ENCODE data around the gene CAV2. TPM values are rescaled to one million over a fixed set of nuclear protein-coding genes. Genes with fewer than 3 reads are reported as not detected.
"Not testable (repeated sequence)": the region's sequence is repeated elsewhere in the genome, so short reads cannot be mapped to it uniquely, and the experiment has no call there.

Gene CAV2
- total RNA-seq, 1 experiment from 2014 or later, result 25.2 TPM

DNA sequence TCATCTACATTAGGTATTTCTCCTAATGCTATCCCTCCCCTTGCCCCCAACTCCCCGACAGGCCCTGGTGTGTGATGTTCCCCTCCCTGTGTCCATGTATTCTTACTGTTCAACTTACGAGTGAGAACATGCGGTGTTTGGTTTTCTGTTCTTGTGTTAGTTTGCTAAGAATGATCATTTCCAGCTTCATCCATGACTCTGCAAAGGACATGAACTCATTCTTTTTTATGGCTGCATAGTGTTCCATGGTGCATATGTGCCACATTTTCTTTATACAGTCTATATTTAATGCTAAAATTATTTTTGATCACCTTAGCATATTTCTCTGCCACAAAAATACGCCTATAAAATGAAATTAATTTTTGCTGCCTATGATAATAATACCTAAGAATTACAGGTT lies 15.1 kb upstream of the CAV2 start:
- not testable (repeated sequence) for H3K9me3 ChIP-seq (replicated peaks); H3K4me1 ChIP-seq; H3K27ac ChIP-seq; DNase-seq; H3K36me3 ChIP-seq; H3K27me3 ChIP-seq; H3K4me3 ChIP-seq

DNA sequence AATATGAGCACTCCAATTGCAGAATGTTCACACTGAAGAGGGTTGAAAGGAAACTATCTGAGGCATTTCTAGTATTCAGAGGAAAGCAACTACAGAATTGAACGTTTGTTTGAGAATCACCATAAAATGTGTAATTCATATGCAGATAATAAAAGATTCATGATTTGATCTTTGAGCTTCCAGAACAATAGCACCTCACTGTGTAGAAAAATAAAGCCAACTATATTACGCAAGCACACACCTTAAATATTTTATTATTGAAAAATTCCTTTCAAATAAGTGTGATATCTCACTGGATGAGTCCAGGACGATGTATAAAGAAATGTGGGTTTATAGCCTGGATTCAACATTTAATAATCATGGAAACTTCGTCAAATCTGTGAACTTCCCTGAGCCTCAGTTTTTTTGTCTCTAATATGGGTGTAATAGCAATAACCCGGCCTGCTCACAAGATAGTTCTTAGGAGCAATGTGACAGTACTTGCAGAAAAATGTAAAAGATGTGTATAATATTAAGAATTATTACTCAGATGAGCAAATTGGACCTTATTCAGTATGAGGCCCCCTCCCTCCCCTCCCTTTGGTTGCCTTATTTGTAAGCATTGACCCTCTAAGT lies 11.5 kb upstream of the CAV2 start:
- Histone ChIP-seq H3K4me3 (no peak overlapping the region), H3K36me3 (no peaks in the 10 kb centered on the region), H3K27ac (no peak overlapping the region), H3K27me3 (no peaks in the 10 kb centered on the region), H3K4me1 (peaks cover 8% of the 10 kb centered on the region), H3K9me3 (replicated peaks) (no peaks in the 10 kb centered on the region)
- no peak for DNase-seq

DNA sequence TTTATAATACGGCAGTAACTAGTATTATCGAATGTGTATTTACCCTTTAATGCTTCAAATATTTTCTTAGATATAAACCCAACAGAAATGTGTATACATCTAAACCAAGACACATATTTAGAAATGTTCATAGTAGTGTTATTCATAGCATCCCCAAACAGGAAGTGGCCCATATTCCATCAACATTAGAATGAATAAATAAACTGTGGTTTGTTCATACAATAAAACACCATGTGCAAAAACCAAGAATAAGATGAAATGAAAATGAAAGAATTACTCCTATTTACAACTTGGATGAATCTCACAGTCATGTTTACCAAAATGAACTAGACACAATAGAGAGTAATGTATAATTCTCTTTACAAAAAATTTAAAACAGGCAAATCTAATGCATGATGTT lies 9.2 kb upstream of the CAV2 start:
- no peak overlapping the region for H3K4me3 ChIP-seq
- no peaks in the 10 kb centered on the region for H3K9me3 ChIP-seq (replicated peaks)
- peaks cover 8% of the 10 kb centered on the region for H3K4me1 ChIP-seq
- H3K27me3 ChIP-seq, result no peaks in the 10 kb centered on the region
- H3K27ac ChIP-seq, result no peak overlapping the region
- H3K36me3 ChIP-seq, result no peaks in the 10 kb centered on the region
- no peak for DNase-seq

DNA sequence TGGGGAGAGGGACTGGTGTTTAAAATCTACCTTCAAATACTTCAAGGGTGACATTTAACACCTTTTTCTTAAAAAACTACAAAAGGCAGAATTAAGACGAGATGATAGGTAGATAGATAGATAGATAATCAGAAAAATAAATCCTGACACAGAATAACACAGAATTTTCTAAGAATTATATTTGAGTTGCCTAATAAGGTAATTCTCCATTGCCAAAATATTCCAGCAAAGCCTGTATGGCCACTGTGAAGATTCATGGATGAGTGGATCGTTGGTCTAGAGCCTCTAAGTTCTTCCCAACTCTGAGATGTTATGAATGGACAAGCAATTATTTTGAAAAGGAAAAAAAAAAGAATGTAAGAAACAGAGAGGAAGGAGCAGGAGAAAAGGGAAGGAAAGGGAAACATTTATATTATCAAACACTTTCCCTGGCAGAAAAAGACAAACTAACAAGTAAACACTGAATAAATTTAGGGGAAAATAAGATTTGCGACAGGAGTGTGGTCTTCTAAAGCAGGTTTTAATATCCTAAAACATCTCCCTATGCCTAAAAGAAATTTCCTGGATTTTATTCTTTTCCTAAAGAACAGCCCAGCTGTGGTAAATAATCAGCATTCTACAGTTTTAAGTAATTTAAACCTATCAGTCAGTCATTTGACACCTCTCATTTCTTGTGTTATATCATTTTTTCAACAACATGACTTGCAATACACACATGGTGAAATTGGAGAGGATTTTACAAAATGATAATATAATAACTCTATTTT lies 7.5 kb upstream of the CAV2 start:
- H3K27ac ChIP-seq, result no peak overlapping the region
- peaks cover 8% of the 10 kb centered on the region for H3K4me1 ChIP-seq

DNA sequence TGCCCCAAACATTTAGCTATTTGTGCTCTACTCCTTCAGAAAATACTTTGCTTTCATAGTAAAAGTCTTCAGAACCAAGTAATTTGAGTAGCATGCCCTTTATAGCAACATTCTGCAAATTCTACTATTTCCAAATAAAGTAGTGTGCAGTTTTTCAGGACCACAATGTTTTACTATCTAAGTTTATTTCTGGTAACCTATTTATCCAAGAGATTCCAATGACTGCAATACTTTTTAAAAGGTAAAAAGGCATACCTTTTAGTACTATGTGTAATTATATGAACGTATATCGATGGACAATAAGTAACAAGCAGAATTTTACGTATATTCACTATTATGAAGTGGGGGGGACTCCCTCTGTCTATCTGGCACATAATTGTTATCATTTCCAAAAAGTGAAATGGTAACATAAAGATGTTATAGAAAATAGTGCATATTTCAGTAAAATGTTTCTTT lies 6.9 kb upstream of the CAV2 start:
- Histone ChIP-seq H3K4me1 (peaks cover 8% of the 10 kb centered on the region), H3K9me3 (replicated peaks) (no peaks in the 10 kb centered on the region), H3K4me3 (no peak overlapping the region), H3K27me3 (no peaks in the 10 kb centered on the region), H3K36me3 (no peaks in the 10 kb centered on the region), H3K27ac (no peak overlapping the region)
- no peak for DNase-seq

More for the DNA sequence above, 7.5 kb upstream of the CAV2 start:
- no peak for DNase-seq
- H3K4me3 ChIP-seq, result no peak overlapping the region
- H3K9me3 ChIP-seq (replicated peaks), result no peaks in the 10 kb centered on the region
- H3K36me3 ChIP-seq, result no peaks in the 10 kb centered on the region
- no peaks in the 10 kb centered on the region for H3K27me3 ChIP-seq

DNA sequence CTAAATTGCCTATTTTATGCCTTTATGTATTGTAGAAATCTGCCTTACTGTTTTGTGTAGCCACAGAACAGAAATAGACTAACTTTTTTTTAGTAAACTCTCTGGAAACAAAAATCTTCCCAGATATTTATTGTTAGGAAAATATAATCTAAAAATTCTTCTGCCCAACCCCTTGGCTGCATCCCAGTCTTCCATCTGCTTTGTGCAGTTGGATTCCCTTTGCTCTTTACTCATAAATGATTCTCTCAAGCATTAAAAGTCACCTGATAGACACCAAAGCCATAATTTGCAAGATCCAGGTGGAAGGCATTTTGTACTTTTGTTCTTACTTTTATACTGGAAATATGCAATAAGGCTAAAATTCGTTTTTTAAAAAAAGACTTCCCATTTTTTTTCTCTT lies 6.1 kb upstream of the CAV2 start:
- DNase-seq, result no peak
- H3K27ac ChIP-seq, result no peak overlapping the region
- no peaks in the 10 kb centered on the region for H3K36me3 ChIP-seq

DNA sequence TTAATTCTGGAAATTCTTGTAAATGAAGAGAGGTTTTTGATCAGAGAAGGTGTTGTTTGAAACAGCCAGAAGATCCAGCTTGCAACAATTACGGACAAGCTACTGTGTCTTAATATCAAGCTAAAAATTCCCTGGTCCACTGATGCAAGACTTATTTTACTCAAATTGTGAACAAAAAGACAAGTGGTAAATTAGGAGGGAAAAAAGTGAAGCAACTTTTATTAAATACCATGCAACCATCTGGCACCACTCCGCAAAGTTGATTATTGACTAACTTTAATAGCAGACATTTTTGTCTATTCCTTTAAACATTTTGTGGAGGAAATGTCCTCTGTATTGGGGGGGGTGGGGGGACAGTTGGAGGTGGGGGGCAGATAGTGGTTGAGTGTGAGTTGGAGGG lies 5.1 kb upstream of the CAV2 start:
- no peak overlapping the region for H3K27ac ChIP-seq
- H3K4me3 ChIP-seq, result no peak overlapping the region
- H3K36me3 ChIP-seq, result no peaks in the 10 kb centered on the region
- DNase-seq, result no peak
- peaks cover 8% of the 10 kb centered on the region for H3K4me1 ChIP-seq
- H3K9me3 ChIP-seq (replicated peaks), result no peaks in the 10 kb centered on the region
- H3K27me3 ChIP-seq, result no peaks in the 10 kb centered on the region

More for the DNA sequence above, 6.1 kb upstream of the CAV2 start:
- Histone ChIP-seq H3K4me3 (no peak overlapping the region), H3K9me3 (replicated peaks) (no peaks in the 10 kb centered on the region), H3K27me3 (no peaks in the 10 kb centered on the region), H3K4me1 (peaks cover 8% of the 10 kb centered on the region)

DNA sequence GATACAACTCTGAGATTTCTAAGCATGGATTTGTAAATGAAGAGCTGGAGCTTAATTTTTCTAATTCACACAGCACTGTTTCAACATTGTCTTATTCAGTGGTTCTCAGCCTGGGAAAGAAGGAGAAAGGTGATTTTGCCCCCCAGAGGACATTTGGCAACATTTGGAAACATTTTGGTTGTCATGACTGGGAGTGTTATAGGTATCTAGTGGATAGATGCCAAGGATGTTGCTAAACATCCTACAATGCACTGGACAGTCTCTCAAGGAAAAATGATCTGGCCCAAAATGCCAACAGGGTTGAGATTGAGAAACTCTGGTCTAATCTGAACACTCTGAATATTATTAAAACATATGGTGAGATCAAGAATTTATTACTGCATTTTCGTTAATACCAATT lies 3.8 kb upstream of the CAV2 start:
- no peaks in the 10 kb centered on the region for H3K27me3 ChIP-seq
- no peaks in the 10 kb centered on the region for H3K36me3 ChIP-seq
- DNase-seq, result no peak

DNA sequence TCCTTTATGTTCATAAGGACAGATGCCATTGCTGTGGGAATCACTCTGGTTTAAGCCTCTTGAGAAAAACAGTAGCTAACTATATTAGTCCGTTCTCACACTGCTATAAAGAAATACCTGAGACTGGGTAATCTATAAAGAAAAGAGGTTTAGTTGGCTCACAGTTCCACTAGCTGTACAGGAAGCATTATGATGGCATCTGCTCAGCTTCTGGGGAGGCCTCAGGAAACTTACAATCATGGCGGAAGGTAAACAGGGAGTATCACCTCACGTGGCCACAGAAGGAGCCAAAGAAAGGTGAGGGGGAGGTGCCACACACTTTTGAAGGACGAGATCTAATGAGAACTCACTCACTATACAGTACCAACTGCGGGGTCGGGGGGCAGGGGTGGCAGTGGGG lies 2.9 kb upstream of the CAV2 start:
- Histone ChIP-seq H3K27ac (no peak overlapping the region), H3K36me3 (no peaks in the 10 kb centered on the region), H3K27me3 (no peaks in the 10 kb centered on the region), H3K9me3 (replicated peaks) (no peaks in the 10 kb centered on the region), H3K4me1 (peaks cover 11% of the 10 kb centered on the region), H3K4me3 (no peak overlapping the region)
- no peak for DNase-seq

More for the DNA sequence above, 3.8 kb upstream of the CAV2 start:
- no peak overlapping the region for H3K4me3 ChIP-seq
- peaks cover 8% of the 10 kb centered on the region for H3K4me1 ChIP-seq
- H3K27ac ChIP-seq, result no peak overlapping the region
- H3K9me3 ChIP-seq (replicated peaks), result no peaks in the 10 kb centered on the region

DNA sequence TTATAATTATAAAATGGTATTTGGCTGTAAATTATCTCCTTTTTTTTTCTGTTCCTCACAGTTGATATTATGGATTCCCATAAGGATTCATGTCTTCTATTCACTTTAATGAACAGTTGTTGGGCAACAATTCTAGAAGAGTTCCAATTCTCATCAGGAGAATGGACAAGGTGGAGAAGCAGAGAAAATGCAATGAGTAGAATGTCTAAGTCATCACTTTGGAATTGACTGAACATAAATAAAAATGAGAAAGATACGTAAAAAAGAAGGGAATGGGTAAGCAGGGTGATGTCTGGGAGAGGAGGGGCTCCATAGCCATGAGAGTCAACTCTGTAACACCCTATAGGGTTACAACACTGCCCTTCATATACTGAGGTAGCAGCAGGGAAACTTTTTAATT lies 1.8 kb upstream of the CAV2 start:
- Histone ChIP-seq H3K27me3 (no peaks in the 10 kb centered on the region), H3K9me3 (replicated peaks) (no peaks in the 10 kb centered on the region), H3K36me3 (no peaks in the 10 kb centered on the region), H3K4me1 (peaks cover 8% of the 10 kb centered on the region), H3K27ac (no peak overlapping the region), H3K4me3 (no peak overlapping the region)
- DNase-seq, result no peak

DNA sequence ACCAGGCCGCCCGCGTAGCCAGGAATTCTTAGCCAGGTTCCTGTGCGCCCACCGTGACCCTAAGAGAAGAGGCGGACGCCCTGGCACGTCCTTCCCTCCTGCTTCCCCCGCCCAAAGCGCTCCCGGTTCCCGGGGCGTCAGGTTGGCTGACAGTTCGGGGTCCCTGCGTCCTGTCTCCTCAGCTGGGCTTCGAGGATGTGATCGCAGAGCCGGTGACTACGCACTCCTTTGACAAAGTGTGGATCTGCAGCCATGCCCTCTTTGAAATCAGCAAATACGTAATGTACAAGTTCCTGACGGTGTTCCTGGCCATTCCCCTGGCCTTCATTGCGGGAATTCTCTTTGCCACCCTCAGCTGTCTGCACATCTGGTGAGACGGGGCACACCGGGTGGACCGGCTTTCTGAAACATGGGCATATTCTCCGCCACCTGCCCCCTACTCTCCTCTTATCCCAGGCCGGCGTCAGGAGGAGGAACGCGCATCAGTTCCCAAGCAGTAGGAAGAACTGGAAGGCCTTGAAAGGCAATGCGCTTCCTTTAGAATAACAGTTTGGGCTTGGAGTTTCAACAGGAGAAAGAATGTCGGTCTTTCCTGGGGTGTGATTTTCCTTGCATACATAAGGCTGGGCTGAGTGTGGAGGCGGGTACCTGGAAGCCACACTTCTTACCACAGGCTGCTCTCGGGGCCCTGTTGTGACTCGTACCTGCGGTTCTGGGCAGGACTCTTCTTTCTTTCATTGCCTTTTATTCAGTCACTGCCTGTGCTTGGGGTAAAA lies 728 bp downstream of the CAV2 start:
- peak; percentile 50 to 64 for DNase-seq
- Histone ChIP-seq H3K36me3 (0 out of 2 replicates have a peak, but pooled peaks cover 2% of the 10 kb centered on the region), H3K9me3 (replicated peaks) (no peaks in the 10 kb centered on the region), H3K27ac (peak overlapping the region; percentile 67), H3K27me3 (no peaks in the 10 kb centered on the region), H3K4me1 (peaks cover 6% of the 10 kb centered on the region; the same call in 1 of the 2 replicates), H3K4me3 (peak overlapping the region; percentile 93)

DNA sequence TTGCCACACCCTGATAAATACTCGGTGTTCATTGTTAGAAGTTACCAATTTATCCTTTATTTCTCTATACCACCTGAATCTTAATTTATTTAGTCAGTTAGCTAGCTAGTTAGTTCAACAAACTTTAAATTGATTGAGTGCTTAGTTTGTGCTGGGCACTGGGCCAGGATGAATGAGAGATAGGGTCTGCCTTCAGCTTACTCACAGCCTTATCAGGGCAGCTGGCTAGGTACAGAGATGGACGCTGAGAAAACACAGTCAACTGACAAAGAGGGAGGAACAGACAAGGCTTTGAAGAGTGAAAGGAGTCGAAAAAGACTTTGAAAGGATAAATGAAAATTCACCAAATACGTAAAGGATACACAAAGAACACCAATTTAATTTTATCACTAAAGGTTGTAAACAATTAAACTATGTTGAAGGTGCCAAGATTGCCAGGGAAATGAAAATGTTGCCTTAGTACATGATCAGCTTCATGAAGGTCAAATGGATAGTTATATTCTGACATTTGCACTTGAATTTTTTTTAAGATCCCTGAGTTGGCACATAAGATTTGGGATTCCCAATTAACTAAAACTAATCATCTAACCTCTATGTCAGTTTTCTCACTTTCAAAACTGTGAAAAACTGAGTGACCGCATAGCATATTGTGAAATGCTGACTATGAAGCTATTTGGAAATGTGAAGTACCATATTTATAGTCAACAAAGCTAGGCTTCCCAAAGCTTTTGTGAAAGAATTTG lies 2.1 kb downstream of the CAV2 start:
- Histone ChIP-seq H3K27ac (no peak overlapping the region), H3K36me3 (peaks cover 11% of the 10 kb centered on the region)

DNA sequence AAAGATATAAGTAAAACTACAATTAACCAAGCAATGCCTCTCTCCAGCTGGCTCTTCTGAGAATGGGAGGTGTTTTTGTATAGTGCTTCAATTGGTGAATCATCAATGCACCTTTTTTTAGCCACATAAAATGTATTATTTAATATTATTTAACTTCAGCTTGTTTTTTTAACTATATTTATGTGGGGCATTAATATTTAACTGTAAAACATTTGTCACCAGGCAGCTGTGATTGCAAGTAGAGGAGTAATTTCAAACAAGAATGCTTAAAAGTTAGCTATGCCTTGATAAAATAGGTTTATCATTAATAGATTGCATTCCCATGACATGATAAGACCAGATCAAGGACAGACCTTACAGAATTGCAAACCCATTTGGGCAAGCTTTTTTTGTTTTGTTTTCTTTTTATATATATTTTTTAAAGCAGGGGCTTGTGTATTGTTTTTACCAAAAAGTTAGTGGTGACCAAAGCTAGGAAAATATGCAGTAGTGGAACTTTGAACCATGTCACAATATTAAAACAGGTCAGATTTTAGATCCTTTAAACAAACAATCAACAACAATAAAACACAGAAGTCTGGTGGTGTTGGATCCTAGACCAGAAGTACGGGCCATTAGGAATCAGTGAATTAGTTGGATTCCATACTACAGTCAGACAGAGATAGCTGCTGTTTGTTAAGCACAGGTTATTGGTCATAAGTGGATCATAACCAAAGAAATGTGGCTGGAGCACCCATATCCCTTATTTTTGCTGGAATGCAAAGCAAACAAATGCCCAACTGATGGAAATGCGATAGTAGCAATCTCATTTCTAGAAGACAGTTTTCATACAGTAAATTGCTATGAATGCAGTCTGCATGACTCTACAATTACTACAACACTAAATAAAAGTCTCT lies 2.9 kb downstream of the CAV2 start:
- H3K36me3 ChIP-seq, result peaks cover 18% of the 10 kb centered on the region
- peaks cover 6% of the 10 kb centered on the region; the same call in 1 of the 2 replicates for H3K4me1 ChIP-seq
- H3K9me3 ChIP-seq (replicated peaks), result no peaks in the 10 kb centered on the region
- H3K27me3 ChIP-seq, result no peaks in the 10 kb centered on the region
- H3K27ac ChIP-seq, result no peak overlapping the region
- H3K4me3 ChIP-seq, result no peak overlapping the region
- DNase-seq, result no peak

More for the DNA sequence above, 2.1 kb downstream of the CAV2 start:
- peaks cover 6% of the 10 kb centered on the region; the same call in 1 of the 2 replicates for H3K4me1 ChIP-seq
- H3K4me3 ChIP-seq, result peak overlapping the region; percentile 93
- peak in 1 of 2 experiments; percentile 36 for DNase-seq
- H3K9me3 ChIP-seq (replicated peaks), result no peaks in the 10 kb centered on the region
- no peaks in the 10 kb centered on the region for H3K27me3 ChIP-seq

DNA sequence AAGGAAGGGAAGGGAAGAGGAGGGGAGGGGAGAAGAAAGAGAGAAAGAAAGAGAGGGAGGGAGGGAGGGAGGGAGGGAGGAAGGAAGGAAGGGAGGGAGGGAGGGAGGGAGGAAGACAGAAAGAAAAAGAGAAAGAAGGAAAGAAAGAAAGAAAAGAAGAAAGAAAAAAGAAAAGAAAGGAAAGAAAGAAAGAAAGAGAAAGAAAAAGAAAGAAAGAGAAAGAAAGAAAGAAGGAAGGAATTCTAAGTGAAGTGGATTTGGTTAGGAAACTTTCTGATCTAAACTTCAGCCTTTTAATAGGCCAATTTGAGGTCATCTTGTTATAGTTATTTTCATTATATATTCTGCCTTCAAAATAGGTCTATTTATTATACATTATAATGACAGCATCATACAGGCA lies 4.3 kb downstream of the CAV2 start:
- no peaks in the 10 kb centered on the region for H3K9me3 ChIP-seq (replicated peaks)
- peaks cover 6% of the 10 kb centered on the region; the same call in 1 of the 2 replicates for H3K4me1 ChIP-seq
- H3K27me3 ChIP-seq, result no peaks in the 10 kb centered on the region
- no peak overlapping the region for H3K27ac ChIP-seq
- H3K4me3 ChIP-seq, result no peak overlapping the region
- DNase-seq, result no peak
- peaks cover 21% of the 10 kb centered on the region for H3K36me3 ChIP-seq

Data from SJCRH30 (cell line).